ENCODE results near the gene SYNPO2.
"Not testable (repeated sequence)": the region's sequence is repeated elsewhere in the genome, so short reads cannot be mapped to it uniquely, and the experiment has no call there.

DNA sequence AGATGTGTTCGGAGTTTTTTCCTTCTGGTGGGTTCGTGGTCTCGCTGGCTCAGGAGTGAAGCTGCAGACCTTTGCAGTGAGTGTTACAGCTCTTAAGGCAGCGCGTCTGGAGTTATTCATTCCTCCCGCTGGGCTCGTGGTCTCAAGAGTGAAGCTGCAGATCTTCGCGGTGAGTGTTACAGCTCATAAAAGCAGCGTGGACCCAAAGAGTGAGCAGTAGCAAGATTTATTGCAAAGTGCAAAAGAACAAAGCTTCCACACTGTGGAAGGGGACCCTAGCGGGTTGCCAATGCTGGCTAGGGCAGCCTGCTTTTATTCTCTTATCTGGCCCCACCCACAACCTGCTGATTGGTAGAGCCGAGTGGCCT lies 87.5 kb downstream of the SYNPO2 start:
- not testable (repeated sequence) for TF ChIP-seq EZH2 (IDR thresholded peaks at IDR 0.05); RAD21 (IDR thresholded peaks at IDR 0.05; ENCODE audit: low read depth); CEBPB (IDR thresholded peaks at IDR 0.05; ENCODE audit: low read depth)
- TF ChIP-seq, protein P1, sequence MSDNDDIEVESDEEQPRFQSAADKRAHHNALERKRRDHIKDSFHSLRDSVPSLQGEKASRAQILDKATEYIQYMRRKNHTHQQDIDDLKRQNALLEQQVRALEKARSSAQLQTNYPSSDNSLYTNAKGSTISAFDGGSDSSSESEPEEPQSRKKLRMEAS (IDR thresholded peaks at IDR 0.05), result not testable (repeated sequence)
- TF ChIP-seq, protein P2, sequence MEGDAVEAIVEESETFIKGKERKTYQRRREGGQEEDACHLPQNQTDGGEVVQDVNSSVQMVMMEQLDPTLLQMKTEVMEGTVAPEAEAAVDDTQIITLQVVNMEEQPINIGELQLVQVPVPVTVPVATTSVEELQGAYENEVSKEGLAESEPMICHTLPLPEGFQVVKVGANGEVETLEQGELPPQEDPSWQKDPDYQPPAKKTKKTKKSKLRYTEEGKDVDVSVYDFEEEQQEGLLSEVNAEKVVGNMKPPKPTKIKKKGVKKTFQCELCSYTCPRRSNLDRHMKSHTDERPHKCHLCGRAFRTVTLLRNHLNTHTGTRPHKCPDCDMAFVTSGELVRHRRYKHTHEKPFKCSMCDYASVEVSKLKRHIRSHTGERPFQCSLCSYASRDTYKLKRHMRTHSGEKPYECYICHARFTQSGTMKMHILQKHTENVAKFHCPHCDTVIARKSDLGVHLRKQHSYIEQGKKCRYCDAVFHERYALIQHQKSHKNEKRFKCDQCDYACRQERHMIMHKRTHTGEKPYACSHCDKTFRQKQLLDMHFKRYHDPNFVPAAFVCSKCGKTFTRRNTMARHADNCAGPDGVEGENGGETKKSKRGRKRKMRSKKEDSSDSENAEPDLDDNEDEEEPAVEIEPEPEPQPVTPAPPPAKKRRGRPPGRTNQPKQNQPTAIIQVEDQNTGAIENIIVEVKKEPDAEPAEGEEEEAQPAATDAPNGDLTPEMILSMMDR (IDR thresholded peaks at IDR 0.05 in 2 of 3, conservative IDR thresholded peaks at IDR 0.05 in 1 of 3; ENCODE audit: borderline replicate concordance in 1 of 3, insufficient read depth in 1 of 3, low read depth in 2 of 3, low read length in 2 of 3), result not testable (repeated sequence)
- TF ChIP-seq, protein P3, sequence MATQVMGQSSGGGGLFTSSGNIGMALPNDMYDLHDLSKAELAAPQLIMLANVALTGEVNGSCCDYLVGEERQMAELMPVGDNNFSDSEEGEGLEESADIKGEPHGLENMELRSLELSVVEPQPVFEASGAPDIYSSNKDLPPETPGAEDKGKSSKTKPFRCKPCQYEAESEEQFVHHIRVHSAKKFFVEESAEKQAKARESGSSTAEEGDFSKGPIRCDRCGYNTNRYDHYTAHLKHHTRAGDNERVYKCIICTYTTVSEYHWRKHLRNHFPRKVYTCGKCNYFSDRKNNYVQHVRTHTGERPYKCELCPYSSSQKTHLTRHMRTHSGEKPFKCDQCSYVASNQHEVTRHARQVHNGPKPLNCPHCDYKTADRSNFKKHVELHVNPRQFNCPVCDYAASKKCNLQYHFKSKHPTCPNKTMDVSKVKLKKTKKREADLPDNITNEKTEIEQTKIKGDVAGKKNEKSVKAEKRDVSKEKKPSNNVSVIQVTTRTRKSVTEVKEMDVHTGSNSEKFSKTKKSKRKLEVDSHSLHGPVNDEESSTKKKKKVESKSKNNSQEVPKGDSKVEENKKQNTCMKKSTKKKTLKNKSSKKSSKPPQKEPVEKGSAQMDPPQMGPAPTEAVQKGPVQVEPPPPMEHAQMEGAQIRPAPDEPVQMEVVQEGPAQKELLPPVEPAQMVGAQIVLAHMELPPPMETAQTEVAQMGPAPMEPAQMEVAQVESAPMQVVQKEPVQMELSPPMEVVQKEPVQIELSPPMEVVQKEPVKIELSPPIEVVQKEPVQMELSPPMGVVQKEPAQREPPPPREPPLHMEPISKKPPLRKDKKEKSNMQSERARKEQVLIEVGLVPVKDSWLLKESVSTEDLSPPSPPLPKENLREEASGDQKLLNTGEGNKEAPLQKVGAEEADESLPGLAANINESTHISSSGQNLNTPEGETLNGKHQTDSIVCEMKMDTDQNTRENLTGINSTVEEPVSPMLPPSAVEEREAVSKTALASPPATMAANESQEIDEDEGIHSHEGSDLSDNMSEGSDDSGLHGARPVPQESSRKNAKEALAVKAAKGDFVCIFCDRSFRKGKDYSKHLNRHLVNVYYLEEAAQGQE (IDR thresholded peaks at IDR 0.05; ENCODE audit: low read depth), result not testable (repeated sequence)
